ENCODE data around the gene FGF18. TPM values are rescaled to one million over a fixed set of nuclear protein-coding genes. Genes with fewer than 3 reads are reported as not detected.
A peak's percentile ranks its signal among the peaks of the same experiment; 100 is the strongest.

Gene FGF18
- total RNA-seq, 1 donor from 2014 or later, result 1.4 TPM

DNA sequence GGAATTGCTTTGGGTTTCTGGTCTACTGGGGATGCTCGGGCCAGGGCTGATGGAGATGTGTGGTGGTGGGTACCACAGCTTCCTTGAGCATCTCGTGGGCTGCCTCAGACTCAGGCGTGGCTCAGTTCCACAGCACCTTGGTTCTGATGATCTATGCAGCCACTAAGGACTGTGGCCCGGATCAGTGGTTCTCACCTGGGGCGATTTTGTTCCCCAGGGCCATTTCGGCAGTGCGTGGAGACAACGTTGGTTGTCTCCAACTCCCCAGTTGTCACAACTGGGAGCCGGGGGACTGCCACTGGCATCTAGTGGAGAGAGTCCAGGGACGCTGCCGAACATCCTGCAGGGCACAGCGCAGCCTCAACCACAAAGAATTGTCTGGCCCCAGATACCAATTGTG, 47.7 kb downstream of the FGF18 start:
- no peak for DNase-seq (ENCODE audit: low read depth)

DNA sequence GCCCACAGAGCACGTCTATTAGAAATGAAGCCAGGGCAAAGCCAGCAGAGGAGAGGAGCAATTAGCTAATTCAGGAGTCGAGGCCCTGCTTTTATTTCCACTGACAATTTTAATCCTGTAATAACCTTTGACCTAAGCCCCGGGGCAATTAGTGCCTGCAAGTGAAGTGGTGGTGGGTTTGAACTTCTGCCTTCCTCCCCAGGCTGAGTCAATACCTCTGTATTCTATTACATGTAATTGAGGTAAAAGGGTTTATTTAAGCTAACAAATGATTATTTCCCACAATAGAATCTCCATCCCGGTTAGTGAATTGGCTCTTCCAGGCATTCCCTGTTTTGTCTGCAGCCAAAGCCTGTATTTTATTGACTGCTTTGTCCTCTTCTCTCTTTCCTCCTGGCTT, 49.9 kb downstream of the FGF18 start:
- no peak for DNase-seq (ENCODE audit: low read depth)

DNA sequence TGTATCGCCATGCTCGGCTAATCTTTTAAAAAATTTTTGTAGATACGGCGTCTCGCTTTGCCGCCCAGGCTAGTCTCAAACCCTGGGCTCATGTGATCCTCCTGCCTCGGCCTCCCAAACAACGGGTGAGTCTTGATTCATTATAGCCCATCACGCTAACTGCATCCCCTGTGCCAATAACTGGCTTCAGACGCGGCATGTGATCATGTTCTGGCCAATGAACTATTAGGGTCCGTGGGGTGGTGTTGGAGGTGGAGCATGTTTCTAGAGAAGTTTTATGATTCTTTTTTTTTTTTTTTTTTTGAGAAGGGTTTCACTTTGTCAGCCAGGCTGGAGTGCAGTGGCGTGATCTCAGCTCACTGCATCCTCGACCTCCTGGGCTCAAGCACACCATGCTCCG, 51.0 kb downstream of the FGF18 start:
- no peak for DNase-seq (ENCODE audit: low read depth)

DNA sequence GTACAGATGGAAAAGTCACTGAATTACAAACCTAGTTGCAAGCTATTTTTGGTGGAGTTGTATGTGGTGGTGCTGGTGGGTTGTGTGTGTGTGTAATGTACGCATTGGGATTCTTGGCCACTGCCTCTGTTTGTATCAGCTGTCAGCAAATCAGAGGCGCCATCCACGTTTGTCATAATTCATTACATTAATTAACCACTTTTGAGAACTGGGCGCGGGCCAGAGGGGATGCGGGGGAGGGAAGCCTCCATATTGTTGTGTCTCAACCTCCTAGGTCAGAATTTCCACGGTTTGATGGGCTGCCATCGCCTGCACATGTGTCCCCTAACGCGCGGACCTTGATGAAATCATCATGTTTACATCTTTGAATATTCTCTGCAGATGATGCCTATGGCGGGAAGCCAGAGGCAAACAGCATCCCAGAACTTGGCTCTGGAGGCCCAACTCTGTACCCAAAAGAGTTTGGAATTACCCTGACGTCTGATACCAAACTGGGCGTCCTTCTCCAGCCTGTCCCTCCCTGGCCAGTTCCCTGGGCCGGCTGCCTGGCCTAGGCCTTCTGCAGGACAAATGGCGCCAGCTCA, 54.9 kb downstream of the FGF18 start:
- DNase-seq (ENCODE audit: low read depth), result no peak

GRCh38 chr5:171475596-171475995, 56.1 kb downstream of the FGF18 start:
- no peak for DNase-seq (ENCODE audit: low read depth)

DNA sequence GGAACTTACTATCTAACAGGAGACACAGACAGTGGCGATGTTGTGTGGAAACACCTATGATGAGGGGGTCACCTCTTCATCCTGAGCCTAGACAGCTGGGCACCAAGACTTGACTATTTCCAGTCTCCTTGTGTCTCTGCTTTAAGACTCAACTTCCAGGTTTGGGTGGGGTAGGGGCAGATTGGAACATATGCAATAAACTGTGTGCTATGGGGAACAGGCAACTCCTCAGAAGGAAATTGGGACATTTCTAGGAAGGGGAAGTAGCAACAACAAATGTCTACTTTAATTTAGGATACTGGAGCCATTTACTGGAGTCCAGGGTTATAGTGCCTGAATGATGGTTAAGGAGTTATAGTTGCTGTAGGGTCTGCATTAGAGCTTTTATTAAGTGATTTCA, 57.3 kb downstream of the FGF18 start:
- no peak for DNase-seq (ENCODE audit: low read depth)

GRCh38 chr5:171477101-171477500, 57.7 kb downstream of the FGF18 start:
- DNase-seq (ENCODE audit: low read depth), result no peak

DNA sequence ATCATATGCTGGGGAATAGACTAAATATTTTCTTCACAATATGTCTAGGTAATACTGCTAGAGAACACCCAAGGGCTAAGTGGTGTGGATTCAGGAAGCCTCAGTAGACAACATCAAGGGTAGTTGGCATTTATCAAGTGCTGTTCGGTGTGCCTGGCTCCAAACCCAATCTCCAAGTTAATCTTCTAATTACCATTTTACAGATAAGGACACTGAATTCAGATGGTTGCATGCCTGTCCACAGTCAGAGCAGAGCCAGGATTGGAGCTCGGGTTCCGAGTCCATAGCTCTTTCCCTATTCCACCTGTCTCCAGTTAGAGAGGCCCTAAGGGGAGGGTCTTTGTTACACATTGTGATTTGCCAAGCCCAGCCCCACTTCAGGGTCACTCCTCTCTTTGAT, 58.2 kb downstream of the FGF18 start:
- no peak for DNase-seq (ENCODE audit: low read depth)

DNA sequence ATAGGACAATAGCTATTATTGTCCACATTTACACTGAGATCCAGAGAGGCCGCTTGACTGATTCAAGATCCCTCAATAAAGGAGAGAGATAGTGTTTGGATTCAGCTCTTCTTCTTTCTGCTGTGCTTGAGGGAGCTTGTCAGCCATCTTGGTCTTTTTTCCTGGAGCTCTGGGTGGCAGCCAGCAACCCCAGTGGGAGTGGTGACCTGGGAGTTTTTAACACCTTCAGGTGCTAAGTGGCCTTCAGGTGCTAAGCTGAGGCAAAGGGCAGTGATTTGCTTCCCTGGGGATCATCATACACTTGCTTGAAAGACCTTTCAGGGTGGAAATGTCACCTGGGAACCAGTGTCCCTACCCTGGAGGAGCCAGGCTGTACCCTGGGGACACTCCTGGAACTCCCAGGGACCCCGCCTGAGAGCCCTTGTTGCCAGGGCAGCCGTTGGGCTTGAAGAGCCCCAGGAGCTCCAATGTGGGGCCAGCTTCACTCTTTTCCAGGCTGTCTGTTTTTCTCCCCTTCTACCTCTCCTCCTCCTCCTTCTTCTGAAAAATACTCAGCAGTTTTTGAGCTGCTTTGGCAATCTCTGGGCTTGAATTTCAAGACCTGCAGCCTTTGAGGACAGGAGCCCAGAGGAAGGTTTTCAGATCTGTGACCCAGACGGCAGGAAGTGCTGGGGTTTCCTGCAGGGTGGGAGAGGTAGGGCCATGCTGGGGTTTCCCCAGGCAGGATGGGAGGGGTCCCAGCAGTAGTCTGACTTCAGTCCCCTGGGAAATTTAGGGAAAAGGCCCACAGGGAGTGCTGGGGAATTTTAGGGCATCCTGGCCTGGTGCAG, 59.7 kb downstream of the FGF18 start:
- DNase-seq (ENCODE audit: low read depth), result no peak

GRCh38 chr5:171479776-171480125, 60.3 kb downstream of the FGF18 start:
- DNase-seq (ENCODE audit: low read depth), result no peak

GRCh38 chr5:171480239-171480638, 60.8 kb downstream of the FGF18 start:
- no peak for DNase-seq (ENCODE audit: low read depth)

DNA sequence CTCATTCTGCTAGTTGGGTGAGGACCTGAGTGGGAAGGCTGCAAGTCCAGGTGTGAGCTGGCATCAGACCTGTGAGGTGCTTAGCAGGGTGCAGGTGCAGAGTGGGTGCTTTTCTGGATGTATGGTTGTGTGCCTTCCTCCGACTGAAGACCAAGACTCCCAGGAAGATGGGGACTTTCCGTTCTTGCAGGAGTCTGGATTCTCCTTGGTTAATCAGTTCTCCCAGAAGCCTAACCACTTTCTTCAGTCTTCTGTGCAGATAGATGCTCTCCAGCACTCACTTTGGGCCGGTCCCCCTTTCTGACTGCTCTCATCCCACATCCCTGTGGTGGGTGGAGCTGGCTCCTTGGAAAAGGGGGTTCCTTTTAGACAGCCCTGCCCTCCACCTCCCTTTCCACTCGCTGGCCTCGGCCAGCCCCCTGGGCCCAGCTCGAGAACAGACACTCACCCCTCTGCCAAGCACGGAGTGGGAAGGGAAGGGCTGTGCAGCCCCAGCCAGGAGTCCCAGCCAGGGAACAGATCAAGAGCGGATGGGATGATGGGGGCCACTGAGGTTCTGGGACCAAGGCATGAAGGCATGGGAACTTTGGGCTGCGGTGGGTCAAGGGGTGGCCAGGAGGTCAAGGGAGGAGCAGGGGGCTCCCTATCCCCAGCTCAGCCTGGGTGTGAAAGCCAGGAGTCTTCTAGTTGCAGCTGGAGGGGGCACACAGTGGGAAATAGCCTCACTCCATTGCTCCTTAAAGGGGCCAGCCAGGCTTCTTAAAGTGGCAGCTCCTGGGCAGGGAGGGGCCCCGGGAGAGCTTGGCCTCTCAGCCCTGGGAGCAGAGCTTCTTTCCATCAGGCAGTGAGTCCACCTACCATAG, 62.4 kb downstream of the FGF18 start:
- DNase-seq (ENCODE audit: low read depth), result peak; percentile 15

DNA sequence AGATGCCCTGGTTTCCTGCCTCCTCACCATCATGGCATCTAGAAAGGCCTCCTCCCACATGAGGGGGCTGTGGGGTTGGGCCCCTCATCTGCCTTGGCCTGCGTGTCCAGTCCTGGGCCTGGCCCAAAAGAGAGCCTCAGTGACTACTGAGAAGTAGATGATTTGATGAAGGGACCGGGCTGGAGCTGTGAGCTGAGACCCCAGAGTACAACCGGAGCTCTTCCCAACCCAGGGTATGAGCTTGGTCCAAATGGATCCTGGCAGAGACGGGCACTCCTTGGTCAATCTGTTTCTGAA, 62.9 kb downstream of the FGF18 start:
- no peak for DNase-seq (ENCODE audit: low read depth)

DNA sequence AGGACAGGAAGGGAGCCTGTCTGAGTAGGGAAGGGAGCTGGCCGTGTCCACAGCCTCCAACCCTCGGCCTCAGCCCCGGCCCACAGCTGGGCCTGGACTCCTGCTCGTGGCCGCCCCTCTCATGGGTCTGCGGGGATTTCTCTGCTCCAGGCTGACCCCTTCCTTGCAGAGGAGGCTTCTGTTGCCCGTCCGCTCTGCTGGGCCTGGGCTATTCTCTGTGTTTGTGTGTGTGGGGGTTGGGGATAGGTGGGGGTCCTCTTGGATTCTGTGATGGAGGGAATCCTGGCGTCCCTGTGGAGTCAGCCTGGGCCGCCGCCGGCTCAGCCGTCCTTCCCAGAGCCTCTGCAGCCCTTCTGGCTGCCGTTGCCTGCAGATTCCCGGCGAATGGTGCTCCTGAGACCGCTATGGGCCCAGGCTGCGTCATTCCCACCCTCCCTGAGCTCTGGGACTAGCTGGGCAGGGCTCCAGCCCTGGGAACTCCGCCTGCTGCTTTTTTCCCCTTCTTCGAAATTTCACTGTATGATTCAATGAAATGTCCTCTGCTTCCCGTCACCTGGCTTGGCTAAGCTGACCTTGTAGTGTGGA, 64.2 kb downstream of the FGF18 start:
- no peak for DNase-seq (ENCODE audit: low read depth)

- DNase-seq (ENCODE audit: low read depth), result no peak
Observed at GRCh38 chr5:171484460-171484899, 65.0 kb downstream of the FGF18 start.

GRCh38 chr5:171485668-171486067, 66.2 kb downstream of the FGF18 start:
- DNase-seq (ENCODE audit: low read depth), result no peak

DNA sequence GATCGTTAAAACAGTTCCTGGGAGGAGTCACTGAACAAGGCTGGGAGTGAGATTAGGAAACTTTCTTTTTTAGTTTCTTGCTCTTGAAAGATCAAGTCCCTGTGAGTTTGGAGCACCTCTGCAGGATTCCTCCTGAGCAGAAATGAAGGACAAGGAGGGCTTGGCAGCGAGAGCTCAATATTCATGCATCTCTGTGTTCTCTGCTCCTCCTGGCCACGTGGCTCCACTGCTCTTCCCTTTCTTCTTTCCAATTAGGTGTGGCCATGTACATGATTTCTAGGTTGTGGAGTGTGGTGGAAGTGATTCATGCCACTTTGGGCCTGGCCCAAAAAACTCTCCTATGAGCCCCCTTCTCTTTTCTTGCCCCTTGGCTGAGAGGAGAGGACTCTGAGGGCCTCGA, 67.2 kb downstream of the FGF18 start:
- no peak for DNase-seq (ENCODE audit: low read depth)

GRCh38 chr5:171488876-171489275, 69.4 kb downstream of the FGF18 start:
- DNase-seq (ENCODE audit: low read depth), result no peak

DNA sequence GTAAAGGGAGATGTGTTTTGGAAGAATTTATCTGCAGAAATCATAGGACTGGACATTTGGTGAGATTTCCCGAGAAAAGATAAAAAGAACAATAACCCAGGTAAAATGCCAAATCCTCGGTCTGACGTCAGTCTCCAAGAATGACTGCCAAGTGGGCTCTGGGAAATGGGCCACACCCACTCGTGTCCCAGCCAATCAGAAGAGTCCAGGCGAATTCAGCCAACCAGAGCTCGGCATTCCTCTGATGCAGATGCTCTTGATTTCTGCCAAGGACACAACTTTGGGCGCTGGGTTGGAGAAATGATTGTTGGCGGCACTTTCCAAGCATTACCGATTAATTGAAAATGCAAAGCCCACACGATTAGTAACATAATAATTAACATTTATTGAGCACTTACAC, 73.3 kb downstream of the FGF18 start:
- DNase-seq (ENCODE audit: low read depth), result no peak

GRCh38 chr5:171493646-171494393, 74.4 kb downstream of the FGF18 start:
- no peak for DNase-seq (ENCODE audit: low read depth)

DNA sequence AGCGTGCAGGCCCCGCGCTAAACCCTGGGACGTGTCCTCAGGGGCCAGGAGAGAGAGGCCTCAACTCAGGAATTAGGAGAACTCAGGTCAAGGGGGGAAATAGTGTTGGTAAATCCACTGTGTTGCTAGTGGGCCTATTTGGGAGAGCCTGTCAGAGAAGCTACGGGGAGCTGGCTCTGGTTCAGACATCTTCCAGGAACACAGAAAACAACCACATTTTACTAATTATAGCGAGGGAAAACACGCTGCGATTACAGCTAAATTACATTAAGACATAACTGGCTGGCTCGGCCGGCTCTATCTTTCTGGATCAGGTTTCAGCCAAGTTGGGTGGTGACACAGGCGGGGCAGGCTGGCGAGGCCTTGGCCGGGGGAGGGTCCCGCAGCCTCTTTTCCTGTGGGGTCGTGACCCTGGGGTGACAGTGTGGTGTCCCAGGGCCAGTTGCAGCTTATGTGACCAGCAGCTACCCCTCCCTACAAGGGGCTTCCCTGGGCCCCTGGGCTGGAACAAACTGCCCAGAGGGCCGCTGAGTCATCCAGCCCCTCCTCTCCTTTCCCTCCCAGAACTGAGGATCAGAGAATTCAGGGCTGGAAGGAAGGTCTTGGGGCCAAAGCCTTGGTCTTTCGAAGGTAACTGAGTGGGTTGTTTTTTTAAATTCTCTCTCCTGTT, 75.1 kb downstream of the FGF18 start:
- peak; percentile 71 for DNase-seq (ENCODE audit: low read depth)
